ENCODE results near the gene HOXA3. TPM values are rescaled to one million over a fixed set of nuclear protein-coding genes. Genes with fewer than 3 reads are reported as not detected.

Gene HOXA3
- total and polyA plus RNA-seq, 2 donors (not counting 1 experiment from before 2014, with no cell fraction given) = 0.68 to 1.5 TPM

DNA sequence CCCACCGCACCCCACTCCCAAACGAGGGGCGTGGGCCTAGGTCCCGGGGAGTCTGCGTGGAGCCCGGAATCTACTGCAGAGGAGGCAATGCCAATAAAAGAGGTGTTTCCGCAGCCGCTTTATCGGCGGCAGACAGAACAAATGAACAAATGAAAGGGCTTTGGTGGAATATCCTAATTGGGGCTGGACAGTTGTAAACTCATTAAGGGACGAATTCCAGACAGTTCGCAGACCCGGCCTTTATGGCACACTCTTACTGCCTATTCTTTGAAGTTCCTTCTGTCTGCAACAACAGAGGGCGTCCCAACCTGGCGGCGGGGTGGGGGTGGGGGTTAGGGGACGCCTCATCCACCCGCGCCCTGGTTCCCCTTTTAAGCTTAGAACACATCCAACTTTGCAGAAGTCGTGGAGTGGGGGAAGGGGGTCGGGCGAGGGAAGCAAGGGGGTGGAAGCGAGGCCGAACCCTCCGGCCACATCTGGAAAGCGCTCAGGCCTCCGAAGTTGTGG lies 8.9 kb upstream of the HOXA3 start:
- H3K79me2 ChIP-seq (ENCODE audit: control insufficient read depth, insufficient read depth, low read length) = no peaks in the 10 kb centered on the region
- peaks cover 29% of the 10 kb centered on the region for H3K27me3 ChIP-seq (ENCODE audit: control insufficient read depth, insufficient read depth, low read length)
- no peaks in the 10 kb centered on the region for H3K36me3 ChIP-seq (ENCODE audit: control insufficient read depth, insufficient read depth, low read length)
- H3K9me3 ChIP-seq (ENCODE audit: control insufficient read depth, insufficient read depth, low read depth, low read length) = no peaks in the 10 kb centered on the region
- H3K4me2 ChIP-seq (ENCODE audit: extremely low read depth, insufficient read depth, low read length) = peak overlapping the region; percentile 75
- peak overlapping the region; percentile 75 for H2AFZ ChIP-seq (ENCODE audit: low read length)
- TF ChIP-seq EZH2 (IDR thresholded peaks at IDR 0.05; ENCODE audit: low read length, missing control alignments) = no peak
- TF ChIP-seq, protein P1, sequence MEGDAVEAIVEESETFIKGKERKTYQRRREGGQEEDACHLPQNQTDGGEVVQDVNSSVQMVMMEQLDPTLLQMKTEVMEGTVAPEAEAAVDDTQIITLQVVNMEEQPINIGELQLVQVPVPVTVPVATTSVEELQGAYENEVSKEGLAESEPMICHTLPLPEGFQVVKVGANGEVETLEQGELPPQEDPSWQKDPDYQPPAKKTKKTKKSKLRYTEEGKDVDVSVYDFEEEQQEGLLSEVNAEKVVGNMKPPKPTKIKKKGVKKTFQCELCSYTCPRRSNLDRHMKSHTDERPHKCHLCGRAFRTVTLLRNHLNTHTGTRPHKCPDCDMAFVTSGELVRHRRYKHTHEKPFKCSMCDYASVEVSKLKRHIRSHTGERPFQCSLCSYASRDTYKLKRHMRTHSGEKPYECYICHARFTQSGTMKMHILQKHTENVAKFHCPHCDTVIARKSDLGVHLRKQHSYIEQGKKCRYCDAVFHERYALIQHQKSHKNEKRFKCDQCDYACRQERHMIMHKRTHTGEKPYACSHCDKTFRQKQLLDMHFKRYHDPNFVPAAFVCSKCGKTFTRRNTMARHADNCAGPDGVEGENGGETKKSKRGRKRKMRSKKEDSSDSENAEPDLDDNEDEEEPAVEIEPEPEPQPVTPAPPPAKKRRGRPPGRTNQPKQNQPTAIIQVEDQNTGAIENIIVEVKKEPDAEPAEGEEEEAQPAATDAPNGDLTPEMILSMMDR (conservative IDR thresholded peaks at IDR 0.05 in 1 of 2, IDR thresholded peaks at IDR 0.05 in 1 of 2; ENCODE audit: low read depth in 1 of 2, low read length in 2 of 2) = no peak
- peak overlapping the region; percentile 39 to 74 (median 54) for H3K4me3 ChIP-seq (replicated peaks in 1 of 4; ENCODE audit: control extremely low read depth in 1 of 4, insufficient read depth in 1 of 4, low read depth in 3 of 4, low read length in 4 of 4)
- no peaks in the 10 kb centered on the region for H4K20me1 ChIP-seq (ENCODE audit: control insufficient read depth, extremely low read depth, insufficient read depth, low read length)
- no peaks in the 10 kb centered on the region for H3K4me1 ChIP-seq (ENCODE audit: control insufficient read depth, extremely low read depth, insufficient read depth, low read length)
- H3K27ac ChIP-seq (ENCODE audit: insufficient read depth, low read length) = no peak overlapping the region
- DNase-seq (ENCODE audit: low read depth in 2 of 2) = no peak
- no peak overlapping the region for H3K9ac ChIP-seq (ENCODE audit: insufficient read depth, low read length)

DNA sequence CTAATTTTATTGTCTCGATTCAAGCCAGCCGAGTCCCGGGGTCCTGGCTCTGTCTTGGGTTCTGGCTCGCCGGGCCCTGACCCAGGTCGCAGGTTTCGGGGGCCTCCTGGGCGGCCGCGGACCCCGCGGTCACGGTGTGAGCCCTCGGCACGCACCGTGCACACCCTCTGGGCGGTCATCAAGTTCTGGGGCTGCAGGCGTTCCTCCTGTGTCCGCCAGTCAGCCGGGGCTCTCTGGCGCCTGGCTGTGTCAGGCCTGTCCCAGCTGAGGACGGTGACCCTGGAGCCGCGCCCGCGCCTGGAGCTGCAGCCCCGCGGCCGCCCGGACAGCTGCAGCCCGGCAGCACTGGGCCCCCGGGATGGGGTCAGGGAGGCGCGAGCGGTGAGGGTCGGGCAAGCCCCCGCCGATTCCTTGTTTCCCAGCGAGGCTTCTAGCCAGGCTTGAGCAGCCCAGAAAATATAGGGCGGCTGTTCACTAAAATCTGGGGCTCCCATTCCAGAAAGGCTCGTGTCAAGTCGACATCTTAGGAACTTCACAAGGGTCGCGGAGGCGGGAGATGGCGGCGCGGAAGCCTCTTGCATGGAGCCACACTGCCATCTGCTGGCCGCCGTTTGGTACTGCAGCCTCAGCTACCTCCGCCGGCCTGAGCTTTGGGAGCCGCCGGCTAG lies 8.3 kb upstream of the HOXA3 start:
- no peak overlapping the region for H3K27ac ChIP-seq (ENCODE audit: insufficient read depth, low read length)
- H3K79me2 ChIP-seq (ENCODE audit: control insufficient read depth, insufficient read depth, low read length) = no peaks in the 10 kb centered on the region
- TF ChIP-seq, protein P1 (conservative IDR thresholded peaks at IDR 0.05 in 1 of 2, IDR thresholded peaks at IDR 0.05 in 1 of 2; ENCODE audit: low read depth in 1 of 2, low read length in 2 of 2) = peak; percentile 79 to 84
- no peak for TF ChIP-seq EZH2 (IDR thresholded peaks at IDR 0.05; ENCODE audit: low read length, missing control alignments)
- peak overlapping the region; percentile 75 for H3K4me2 ChIP-seq (ENCODE audit: extremely low read depth, insufficient read depth, low read length)
- H3K36me3 ChIP-seq (ENCODE audit: control insufficient read depth, insufficient read depth, low read length) = no peaks in the 10 kb centered on the region
- no peaks in the 10 kb centered on the region for H3K9me3 ChIP-seq (ENCODE audit: control insufficient read depth, insufficient read depth, low read depth, low read length)
- peak overlapping the region; percentile 33 for H3K9ac ChIP-seq (ENCODE audit: insufficient read depth, low read length)
- no peaks in the 10 kb centered on the region for H3K4me1 ChIP-seq (ENCODE audit: control insufficient read depth, extremely low read depth, insufficient read depth, low read length)
- H3K27me3 ChIP-seq (ENCODE audit: control insufficient read depth, insufficient read depth, low read length) = peaks cover 23% of the 10 kb centered on the region
- DNase-seq (ENCODE audit: low read depth in 2 of 2) = peak; percentile 55 to 84
- H4K20me1 ChIP-seq (ENCODE audit: control insufficient read depth, extremely low read depth, insufficient read depth, low read length) = no peaks in the 10 kb centered on the region
- H3K4me3 ChIP-seq (replicated peaks in 1 of 4; ENCODE audit: control extremely low read depth in 1 of 4, insufficient read depth in 1 of 4, low read depth in 3 of 4, low read length in 4 of 4) = peak overlapping the region; percentile 39 to 74 (median 54)
- peak overlapping the region; percentile 75 for H2AFZ ChIP-seq (ENCODE audit: low read length)

DNA sequence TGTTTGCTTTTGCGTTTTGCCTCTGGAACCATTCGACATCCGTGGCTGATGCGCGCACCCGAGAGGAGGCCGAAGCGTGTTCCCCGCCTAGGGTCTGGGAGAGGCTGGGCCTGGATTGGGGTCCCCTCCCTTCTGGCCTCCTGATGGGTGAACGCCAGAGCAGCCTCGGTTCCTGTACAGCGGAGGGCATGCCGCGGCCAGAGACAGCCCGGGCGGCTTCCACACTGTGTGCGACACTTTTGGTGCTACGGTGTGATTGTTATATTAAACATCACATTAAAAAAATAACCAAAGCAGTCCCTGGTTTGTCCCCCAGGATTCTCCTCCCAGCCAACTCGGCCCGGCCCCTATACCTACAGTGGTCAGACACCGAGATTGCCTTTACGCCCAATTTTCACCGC lies 7.8 kb upstream of the HOXA3 start:
- Histone ChIP-seq H3K27ac (ENCODE audit: insufficient read depth, low read length) (no peak overlapping the region), H3K27me3 (ENCODE audit: control insufficient read depth, insufficient read depth, low read length) (peaks cover 18% of the 10 kb centered on the region), H3K4me1 (ENCODE audit: control insufficient read depth, extremely low read depth, insufficient read depth, low read length) (peaks cover 4% of the 10 kb centered on the region), H3K4me2 (ENCODE audit: extremely low read depth, insufficient read depth, low read length) (peak overlapping the region; percentile 75), H3K4me3 (replicated peaks in 1 of 4; ENCODE audit: control extremely low read depth in 1 of 4, insufficient read depth in 1 of 4, low read depth in 3 of 4, low read length in 4 of 4) (peak overlapping the region in 1 of 4 experiments; percentile 74), H3K9me3 (ENCODE audit: control insufficient read depth, insufficient read depth, low read depth, low read length) (no peaks in the 10 kb centered on the region), H3K36me3 (ENCODE audit: control insufficient read depth, insufficient read depth, low read length) (no peaks in the 10 kb centered on the region), H3K9ac (ENCODE audit: insufficient read depth, low read length) (no peak overlapping the region), H3K79me2 (ENCODE audit: control insufficient read depth, insufficient read depth, low read length) (no peaks in the 10 kb centered on the region), H2AFZ (ENCODE audit: low read length) (peak overlapping the region; percentile 44), H4K20me1 (ENCODE audit: control insufficient read depth, extremely low read depth, insufficient read depth, low read length) (no peaks in the 10 kb centered on the region)
- TF ChIP-seq EZH2 (IDR thresholded peaks at IDR 0.05; ENCODE audit: low read length, missing control alignments) = no peak
- TF ChIP-seq, protein P1 (conservative IDR thresholded peaks at IDR 0.05 in 1 of 2, IDR thresholded peaks at IDR 0.05 in 1 of 2; ENCODE audit: low read depth in 1 of 2, low read length in 2 of 2) = no peak
- DNase-seq (ENCODE audit: low read depth in 2 of 2) = no peak

Measured in fibroblast of lung (primary cell).